Limb (tissue), 2 donors: ENCODE measurements around the gene MIAT.

Experiments used
- DNase-seq, 2 donors: peaks; one replicate each; pipeline ENCODE4 v3.0.0-alpha.2; 2016; ENCODE audit errors: extremely low spot score in 2 of 2

The MIAT gene

GRCh38 chr22:26632422-26633155 lies 24.8 kb upstream of the MIAT start:
- no peak for DNase-seq

- DNase-seq = no peak
Observed at GRCh38 chr22:26634189-26634588, 23.2 kb upstream of the MIAT start.

GRCh38 chr22:26635117-26635516 lies 22.3 kb upstream of the MIAT start:
- DNase-seq = no peak

GRCh38 chr22:26636296-26636695 lies 21.1 kb upstream of the MIAT start:
- DNase-seq = no peak

DNA sequence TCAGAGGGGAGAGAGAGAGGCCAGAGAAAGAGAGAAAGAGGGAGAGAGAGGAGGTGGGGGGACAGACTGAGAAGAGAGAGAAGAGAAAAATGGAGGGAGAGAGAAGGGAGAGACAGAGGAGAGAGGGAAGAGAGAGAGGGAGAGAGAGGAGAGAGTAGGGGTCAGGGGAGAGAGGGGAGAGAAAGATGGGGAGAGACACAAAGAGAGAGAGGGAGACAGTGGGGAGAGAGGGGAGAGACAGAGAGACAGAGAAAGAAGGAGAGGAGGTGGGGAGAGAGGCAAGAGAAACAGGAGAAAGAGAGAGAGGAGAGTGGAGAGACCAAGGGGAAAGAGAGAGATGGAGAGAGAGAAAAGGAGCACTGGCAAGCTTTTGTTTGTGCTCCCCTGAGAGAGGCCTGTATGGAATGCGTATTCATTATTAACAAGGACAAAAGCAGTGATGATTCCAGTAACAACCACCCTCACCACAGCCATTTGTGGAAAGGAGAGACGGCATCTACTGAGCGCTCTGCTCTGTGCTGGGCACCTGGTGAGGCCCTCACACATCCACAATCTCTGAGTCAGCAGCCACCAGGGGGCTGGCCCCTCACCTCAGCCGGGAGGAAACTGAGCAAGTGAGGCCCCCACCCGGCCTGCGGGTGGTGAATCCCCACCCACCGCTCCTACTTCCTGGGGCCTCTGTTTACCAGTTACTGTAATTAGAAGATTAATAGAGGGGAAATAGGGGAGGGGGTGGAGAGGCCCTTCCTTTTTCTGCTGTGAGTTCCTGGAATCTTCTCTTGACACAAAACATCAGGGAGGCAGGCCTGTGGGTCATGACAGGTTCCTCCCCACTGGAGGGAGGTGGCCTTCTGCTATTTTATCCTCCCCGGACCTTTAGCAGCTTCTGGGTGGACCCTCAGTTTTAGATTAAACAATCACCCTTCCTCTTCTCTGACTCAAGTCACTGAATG lies 14.6 kb upstream of the MIAT start:
- DNase-seq = no peak

DNA sequence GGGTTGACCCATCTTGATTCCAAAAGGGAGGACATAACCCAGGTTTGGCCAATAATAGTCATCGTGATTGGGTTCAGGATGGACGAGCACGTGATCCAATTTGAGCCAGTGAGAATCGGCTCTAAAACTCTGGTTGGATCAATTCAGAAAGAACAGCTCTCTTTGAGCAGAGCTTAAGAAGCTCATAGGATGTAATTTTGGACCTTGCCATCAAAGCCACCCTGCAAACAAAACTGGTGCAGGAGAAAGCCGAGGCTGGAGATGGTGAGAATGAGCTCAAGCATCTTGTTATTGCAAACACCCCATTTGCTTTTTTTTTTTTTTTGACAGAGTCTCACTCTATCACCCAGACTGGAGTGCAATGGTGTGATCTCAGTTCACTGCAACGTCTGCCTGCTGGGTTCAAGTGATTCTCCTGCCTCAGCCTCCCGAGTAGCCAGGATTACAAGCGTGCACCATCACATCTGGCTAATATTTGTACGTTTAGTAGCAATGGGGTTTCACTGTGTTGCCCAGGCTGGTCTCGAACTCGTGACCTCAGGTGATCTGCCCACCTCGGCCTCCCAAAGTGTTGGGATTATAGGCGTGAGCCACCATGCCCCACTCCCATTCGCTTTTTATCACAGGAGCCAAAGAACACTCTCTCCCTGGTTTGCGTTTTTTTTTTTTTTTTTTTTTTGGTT lies 13.8 kb upstream of the MIAT start:
- DNase-seq = no peak

GRCh38 chr22:26646158-26646557 lies 11.2 kb upstream of the MIAT start:
- no peak for DNase-seq

- DNase-seq = peak in 1 of 2 donors; percentile 67
Observed at GRCh38 chr22:26648011-26648497, 9.3 kb upstream of the MIAT start.

- no peak for DNase-seq
Observed at GRCh38 chr22:26648528-26649388, 8.6 kb upstream of the MIAT start.

DNA sequence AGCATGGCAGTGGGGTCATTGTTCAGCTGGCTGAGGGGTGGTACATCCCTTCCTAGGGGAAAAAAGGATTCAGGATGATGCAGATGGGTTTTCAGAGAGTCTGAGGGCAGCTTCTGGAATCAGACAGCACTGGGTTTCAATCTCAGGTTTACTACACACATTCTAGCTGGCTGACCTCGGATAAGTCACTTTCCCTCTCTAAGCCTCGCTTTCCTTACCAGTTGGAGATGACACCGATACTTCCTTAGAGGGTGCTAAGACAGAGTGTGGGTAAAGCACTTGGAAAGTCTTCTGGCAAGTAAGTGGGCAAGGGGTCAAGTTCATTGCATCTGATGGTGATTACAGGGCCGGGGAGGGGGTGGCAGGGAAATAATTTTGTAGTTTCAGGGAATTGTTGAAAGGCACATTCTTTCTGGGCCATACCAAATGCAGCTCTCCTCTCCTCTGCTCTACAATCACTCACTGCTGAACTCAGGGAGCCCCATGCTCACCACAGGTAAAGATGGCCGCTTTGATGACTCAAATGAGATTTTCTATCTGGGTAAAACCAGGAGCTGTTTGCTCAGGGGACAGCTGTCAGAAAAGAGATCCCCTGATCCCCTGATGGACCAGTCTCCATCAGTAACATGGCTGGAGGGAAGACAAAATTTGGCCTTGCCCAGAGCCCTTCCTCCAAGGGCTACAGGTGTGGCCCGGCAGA lies 6.5 kb upstream of the MIAT start:
- DNase-seq = no peak

- DNase-seq = no peak
Observed at GRCh38 chr22:26651815-26652214, 5.6 kb upstream of the MIAT start.

DNA sequence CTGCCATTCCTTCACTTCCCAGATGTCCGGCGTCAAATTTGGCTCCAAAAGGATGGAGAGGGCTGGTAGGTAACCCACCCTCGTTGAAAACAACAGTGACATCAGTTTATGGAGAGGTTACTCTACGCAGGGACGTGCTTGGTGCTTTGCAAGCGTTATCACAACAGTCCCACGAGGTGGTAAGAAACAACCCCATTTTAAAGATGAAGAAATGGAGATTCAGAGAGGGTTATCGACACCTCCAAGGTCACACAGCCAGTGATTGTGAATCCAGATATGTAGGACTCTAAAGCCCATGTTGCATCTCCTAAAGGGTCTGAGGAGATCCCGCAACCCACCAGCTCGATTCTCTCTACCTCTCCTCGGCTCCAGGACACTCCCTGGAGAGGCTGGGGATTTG lies 773 bp downstream of the MIAT start:
- no peak for DNase-seq

- peak; percentile 21 to 67 for DNase-seq
Observed at GRCh38 chr22:26658671-26659478, 1.5 kb downstream of the MIAT start.

DNA sequence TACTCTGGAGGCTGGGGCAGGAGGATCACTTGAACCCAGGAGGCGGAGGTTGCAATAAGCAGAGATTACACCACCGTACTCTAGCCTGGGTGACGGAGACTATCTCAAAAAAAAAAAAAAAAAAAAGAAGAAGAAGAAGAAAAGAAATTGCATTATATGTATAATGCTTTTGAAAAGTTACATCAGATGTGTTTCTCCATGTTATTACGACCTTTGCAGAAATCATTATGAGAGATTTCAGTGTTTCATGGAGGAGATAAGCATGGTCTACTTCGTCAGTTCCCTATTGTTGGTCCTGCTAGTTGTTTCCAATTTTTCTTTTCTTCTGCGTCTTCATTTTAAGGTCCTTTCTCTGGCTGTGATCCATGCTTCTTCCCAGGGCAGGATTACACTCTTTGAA lies 3.0 kb downstream of the MIAT start:
- no peak for DNase-seq

- no peak for DNase-seq
Observed at GRCh38 chr22:26660961-26661578, 3.7 kb downstream of the MIAT start.

- DNase-seq = no peak
Observed at GRCh38 chr22:26662160-26662559, 4.8 kb downstream of the MIAT start.

DNA sequence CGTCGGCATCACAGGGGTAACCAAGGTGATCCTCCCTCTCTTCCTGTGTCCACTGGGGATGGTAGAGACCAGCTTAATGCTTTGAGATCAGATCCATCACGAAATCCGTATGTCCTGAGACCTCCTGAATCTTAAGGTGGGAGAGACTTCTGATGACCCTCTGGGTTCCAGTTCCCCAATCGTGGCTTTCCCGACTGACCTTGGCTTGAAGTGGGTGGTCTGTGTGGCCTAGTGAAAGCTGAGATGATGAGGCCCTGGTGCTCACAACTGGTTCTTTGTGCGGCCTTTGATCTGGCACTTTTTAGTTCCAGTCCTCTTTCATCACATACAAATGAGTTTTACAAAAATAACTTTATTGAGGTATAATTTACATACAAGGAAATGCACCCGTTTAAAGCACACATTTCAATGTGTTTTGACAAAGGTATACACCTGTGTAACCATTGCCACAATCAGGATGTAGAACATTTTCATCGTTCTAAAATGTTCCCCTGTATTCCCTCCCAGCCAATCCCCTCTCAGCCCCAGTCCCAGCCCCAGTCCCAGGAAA lies 6.1 kb downstream of the MIAT start:
- DNase-seq = no peak

DNA sequence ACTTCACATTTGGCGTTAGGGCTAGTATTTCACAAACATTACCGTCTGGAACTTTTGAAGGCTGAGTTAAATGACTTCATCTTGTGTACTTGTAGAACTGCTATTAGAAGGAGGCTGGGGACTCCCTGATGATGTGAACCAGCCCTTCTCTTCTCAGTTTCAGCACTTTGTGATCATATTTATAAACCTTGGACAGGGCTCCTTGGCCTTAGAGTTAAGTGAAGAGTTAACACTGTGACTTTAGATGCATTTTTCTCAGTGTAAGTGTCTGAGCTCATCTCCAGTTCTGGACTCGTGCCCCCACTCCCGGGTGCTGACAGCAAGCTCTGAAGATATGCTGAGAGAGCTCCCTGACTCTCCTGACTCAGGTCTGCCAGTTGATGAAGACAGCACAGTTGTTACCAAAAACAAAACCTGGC lies 8.4 kb downstream of the MIAT start:
- no peak for DNase-seq

DNA sequence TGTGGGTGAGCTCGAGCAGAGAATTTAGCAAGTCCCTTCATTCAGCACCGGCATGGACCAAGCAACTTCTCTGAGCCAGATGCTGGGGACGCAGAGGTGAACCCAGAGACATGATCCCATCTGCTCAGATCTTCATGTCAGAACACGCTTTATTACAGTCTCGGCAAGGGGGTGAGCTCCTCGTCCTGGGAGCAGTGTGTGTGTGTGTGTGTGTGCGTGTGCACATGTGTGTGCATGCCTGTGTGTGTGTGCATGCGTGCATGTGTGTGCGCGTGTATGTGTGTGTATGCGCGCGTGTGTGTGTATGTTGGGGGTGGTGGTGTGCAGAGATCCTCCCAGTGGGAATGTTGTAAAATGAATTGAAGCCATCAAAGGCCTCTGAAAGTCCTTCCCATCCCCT lies 9.8 kb downstream of the MIAT start:
- no peak for DNase-seq
